Effector memory CD4-positive, alpha-beta T cell (primary cell): ENCODE measurements around the gene SFN.
"Not testable (repeated sequence)": the region's sequence is repeated elsewhere in the genome, so short reads cannot be mapped to it uniquely, and the experiment has no call there.

ENCODE experiments used
- DNase-seq, 3 donors: peaks; one replicate each; pipeline ENCODE4 v3.0.0-alpha.2; 2020
- H3K27ac ChIP-seq: 2 replicates; pipeline ENCODE4 v1.7.0; 2013; ENCODE audit warnings: mild to moderate bottlenecking, low read length, moderate library complexity; ENCODE audit not compliant: insufficient read depth, poor library complexity, severe bottlenecking
- H3K27me3 ChIP-seq: replicated peaks from 2 replicates; pipeline ENCODE4 v1.7.0; 2013; ENCODE audit warnings: mild to moderate bottlenecking, low read length; ENCODE audit not compliant: insufficient read depth, control insufficient read depth, poor library complexity, severe bottlenecking
- H3K36me3 ChIP-seq: 2 replicates; pipeline ENCODE4 v1.7.0; 2013; ENCODE audit warnings: mild to moderate bottlenecking, low read length, moderate library complexity; ENCODE audit not compliant: control insufficient read depth, insufficient read depth
- H3K4me1 ChIP-seq: 2 replicates; pipeline ENCODE4 v1.7.0; 2013; ENCODE audit warnings: low read length, mild to moderate bottlenecking; ENCODE audit not compliant: control insufficient read depth, insufficient read depth, poor library complexity, severe bottlenecking
- H3K4me3 ChIP-seq: 2 replicates; pipeline ENCODE4 v1.7.0; 2013; ENCODE audit warnings: low read length, low read depth, mild to moderate bottlenecking; ENCODE audit not compliant: insufficient read depth, poor library complexity, severe bottlenecking
- H3K9me3 ChIP-seq: 2 replicates; pipeline ENCODE4 v1.7.0; 2013; ENCODE audit warnings: mild to moderate bottlenecking, low read length, moderate library complexity; ENCODE audit not compliant: control insufficient read depth

SFN gene

DNA sequence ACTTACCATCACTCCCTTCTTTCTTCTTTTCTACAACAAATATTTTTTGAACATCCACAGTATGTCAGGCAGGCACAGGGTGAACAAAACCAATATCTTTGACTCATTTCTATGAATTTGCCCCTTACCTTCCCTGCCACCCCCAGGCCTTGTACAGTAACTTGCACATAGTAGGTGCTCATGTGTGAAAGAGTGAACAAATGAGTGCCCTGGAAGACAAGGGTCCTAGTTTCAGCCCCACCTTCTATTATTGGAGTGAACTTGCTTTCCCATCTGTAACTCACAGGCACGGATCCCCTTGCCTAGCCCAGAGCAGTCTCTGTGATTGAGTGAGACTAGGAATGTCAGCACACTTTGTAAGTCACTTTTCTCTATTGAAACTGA, 23.6 kb upstream of the SFN start:
- peaks cover 47% of the 10 kb centered on the region for H3K36me3 ChIP-seq
- H3K9me3 ChIP-seq = no peaks in the 10 kb centered on the region
- DNase-seq = no peak
- H3K27me3 ChIP-seq = no peaks in the 10 kb centered on the region
- H3K4me1 ChIP-seq = peaks cover 28% of the 10 kb centered on the region
- H3K27ac ChIP-seq = peak overlapping the region; percentile 86
- H3K4me3 ChIP-seq = no peak overlapping the region

DNA sequence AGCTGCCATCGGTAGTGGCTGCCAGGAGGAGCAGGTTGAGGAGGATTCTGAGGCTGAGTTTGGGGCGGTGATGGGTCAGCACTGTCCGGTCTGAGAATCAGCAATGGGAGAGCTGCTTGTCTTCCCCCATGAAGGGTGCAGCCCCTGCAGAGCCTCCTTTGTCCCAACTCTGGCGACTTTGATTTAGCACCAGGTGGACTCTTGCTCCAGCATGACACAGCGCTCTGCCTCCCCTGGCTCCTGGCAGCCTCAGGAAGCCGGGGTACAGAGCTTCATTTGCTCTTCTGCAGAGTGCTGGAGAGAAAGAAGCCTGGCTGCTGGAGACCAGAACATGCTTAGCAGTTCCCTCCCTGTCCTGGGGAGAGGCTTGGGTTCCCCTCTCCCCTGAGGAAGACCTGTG, 23.2 kb upstream of the SFN start:
- DNase-seq = no peak
- H3K27ac ChIP-seq = peak overlapping the region; percentile 86
- no peaks in the 10 kb centered on the region for H3K9me3 ChIP-seq
- no peaks in the 10 kb centered on the region for H3K27me3 ChIP-seq
- H3K36me3 ChIP-seq = peaks cover 47% of the 10 kb centered on the region
- peaks cover 23% of the 10 kb centered on the region for H3K4me1 ChIP-seq
- H3K4me3 ChIP-seq = no peak overlapping the region

DNA sequence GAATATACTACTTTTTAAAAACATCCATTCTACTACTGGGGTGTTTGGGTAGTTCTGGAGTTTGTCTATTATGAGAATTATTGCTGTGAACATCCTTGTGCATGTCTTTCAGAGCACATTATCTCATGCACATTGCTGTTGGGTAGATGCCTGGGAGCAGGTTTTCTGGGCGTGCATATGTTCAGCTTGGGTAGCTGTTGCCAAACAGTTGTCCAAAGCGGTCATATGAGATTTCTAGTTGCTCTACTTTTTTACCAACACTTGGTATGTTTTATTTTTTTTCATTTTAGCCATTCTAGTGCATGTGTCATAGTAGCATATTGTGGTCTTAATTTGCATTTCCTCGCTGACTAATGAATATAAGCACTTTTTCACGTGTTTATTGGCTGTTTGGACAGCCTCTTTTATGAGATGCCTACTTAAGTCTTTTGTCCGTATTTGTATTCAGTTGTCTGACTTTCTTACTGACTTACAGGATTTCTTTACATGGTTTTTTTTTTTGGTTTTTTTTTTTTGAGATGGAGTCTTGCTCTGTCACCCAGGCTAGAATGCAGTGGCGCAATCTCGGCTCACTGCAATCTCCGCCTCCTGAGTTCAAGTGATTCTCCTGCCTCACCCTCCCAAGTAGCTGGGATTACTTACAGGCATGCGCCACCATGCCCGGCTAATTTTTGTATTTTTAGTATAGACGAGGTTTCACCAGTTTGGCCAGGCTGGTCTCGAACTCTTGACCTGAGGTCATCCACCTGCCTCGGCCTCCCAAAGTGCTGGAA, 18.3 kb upstream of the SFN start:
- Histone ChIP-seq H3K4me1 (peaks cover 3% of the 10 kb centered on the region), H3K4me3 (no peak overlapping the region), H3K36me3 (peaks cover 62% of the 10 kb centered on the region), H3K27me3 (no peaks in the 10 kb centered on the region), H3K27ac (no peak overlapping the region), H3K9me3 (no peaks in the 10 kb centered on the region)
- no peak for DNase-seq

DNA sequence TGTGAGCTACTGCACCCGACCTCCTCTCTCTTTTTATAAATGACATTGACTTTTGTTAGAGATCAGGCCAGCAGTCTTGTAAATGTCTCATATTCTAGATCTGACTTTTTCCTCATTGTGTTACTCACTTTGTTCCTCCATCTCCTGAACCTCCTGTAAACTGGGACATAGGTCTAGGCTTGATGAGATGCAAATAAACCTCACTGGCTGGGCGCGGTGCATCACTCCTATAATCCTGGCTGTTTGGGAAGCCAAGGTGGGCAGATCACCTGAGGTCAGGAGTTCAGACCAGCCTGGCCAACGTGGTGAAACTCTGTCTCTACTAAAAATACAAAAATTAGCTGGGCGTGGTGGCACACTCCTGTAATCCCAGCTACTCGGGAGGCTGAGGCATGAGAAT, 15.1 kb upstream of the SFN start:
- not testable (repeated sequence) for H3K4me3 ChIP-seq, H3K27me3 ChIP-seq, DNase-seq, H3K4me1 ChIP-seq, H3K9me3 ChIP-seq, H3K27ac ChIP-seq
- peaks cover 75% of the 10 kb centered on the region for H3K36me3 ChIP-seq

DNA sequence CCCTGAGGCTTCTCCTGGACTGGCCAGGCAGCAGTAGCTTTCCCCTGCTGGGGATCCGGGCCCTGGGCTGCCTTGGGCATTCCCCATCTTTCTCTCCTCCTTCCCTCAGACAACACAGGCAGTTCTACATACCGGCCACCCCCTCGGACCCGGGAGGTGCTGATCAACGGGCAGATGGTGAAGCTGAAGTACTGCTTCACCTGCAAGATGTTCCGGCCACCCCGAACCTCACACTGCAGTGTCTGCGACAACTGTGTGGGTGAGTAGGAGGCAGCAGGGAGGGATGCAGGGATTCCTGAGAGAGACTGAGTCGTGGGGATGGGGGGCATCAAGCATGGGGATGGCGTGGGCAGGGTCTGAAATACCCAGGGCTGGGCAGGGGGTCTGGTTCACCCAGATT, 14.4 kb upstream of the SFN start:
- no peaks in the 10 kb centered on the region for H3K4me1 ChIP-seq
- no peaks in the 10 kb centered on the region for H3K9me3 ChIP-seq
- no peaks in the 10 kb centered on the region for H3K27me3 ChIP-seq
- H3K27ac ChIP-seq = no peak overlapping the region
- no peak for DNase-seq
- peaks cover 75% of the 10 kb centered on the region for H3K36me3 ChIP-seq
- no peak overlapping the region for H3K4me3 ChIP-seq

DNA sequence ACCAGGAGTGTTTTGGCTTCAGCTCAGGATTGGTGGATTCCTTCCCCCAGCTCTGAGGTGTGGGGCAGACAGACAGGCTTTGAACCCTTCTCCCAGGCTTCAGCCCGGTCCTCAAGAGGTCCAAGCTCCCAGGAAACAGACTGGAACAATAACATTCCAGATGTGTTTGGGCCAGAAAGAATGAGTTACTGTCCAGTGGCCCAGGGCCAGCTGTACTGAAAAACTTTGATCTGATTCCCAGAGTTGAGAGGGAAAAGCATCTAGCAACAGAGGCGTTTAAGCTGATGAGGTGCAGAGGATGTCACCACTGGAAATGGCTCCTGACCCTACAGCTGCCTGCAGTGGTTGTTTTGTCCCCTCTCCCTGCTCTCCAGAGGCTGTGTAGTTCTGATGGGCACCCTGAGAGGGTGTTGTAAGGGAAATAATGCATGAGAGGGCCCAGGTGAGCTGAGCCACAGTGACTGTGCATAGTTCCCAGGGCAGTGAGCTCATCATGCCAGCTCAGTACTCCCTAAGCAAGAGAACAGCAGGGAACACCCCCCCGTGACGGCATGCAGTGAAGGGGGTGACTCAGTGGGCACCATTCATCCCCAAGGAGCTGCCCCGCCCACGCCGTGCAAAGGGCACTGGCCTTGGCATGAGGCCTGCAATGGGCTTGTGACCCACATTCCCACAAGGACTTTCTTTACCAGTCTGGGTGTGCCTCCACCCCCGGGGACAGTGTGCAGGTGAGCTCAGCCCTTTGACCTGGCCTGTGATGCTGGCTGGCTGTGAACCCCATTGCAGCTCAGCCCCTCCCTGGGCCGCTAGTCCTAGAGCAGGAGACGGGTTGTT, 13.8 kb upstream of the SFN start:
- Histone ChIP-seq H3K4me1 (no peaks in the 10 kb centered on the region), H3K36me3 (peaks cover 77% of the 10 kb centered on the region), H3K27me3 (no peaks in the 10 kb centered on the region), H3K27ac (no peak overlapping the region), H3K9me3 (no peaks in the 10 kb centered on the region), H3K4me3 (no peak overlapping the region)
- DNase-seq = no peak

DNA sequence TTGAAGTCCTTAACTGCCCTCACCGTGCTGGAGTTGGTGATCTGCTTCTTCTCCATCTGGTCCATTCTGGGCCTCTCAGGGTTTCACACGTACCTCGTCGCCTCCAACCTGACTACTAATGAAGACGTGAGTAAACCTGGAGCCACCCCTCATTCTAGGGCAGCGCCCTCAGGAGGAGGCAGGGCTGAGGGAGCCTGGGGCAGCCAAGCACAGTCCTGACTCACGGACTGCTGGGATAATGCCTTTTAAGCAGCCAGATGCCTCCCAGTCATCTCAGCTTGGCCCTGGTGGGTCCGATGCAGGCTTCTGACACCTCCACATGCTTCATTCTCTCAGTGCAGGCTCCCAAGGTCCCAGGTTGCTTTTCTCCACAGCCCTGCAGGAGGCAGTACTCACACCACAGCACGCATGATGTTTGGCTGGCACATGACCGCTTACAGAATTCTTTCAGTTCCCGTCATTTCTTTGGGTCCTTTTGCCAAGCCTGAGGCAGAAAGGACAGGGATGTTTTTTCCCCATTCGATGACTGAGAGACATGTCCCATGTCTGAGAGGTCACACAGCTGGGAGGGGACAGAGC, 11.8 kb upstream of the SFN start:
- H3K36me3 ChIP-seq = peaks cover 89% of the 10 kb centered on the region
- H3K27me3 ChIP-seq = no peaks in the 10 kb centered on the region
- H3K4me3 ChIP-seq = no peak overlapping the region
- H3K27ac ChIP-seq = no peak overlapping the region
- H3K9me3 ChIP-seq = no peaks in the 10 kb centered on the region
- no peaks in the 10 kb centered on the region for H3K4me1 ChIP-seq
- no peak for DNase-seq

DNA sequence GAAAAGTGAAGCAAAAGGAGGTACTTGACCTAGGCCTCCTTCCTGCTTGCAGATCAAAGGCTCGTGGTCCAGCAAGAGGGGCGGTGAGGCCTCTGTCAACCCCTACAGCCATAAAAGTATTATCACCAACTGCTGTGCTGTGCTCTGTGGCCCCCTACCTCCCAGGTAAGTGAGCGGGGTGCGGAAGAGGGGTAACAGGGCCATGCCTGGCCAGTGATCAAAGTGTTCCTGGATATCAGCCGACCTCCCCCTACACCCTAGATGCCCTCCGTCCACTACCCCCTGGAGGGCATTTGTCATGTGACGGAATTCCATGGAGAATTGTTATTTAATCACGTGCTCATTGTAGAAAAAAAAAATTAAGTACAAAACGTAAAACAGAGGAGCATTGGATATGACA, 10.2 kb upstream of the SFN start:
- Histone ChIP-seq H3K36me3 (peaks cover 99% of the 10 kb centered on the region), H3K9me3 (no peaks in the 10 kb centered on the region), H3K4me3 (no peak overlapping the region), H3K27me3 (no peaks in the 10 kb centered on the region), H3K4me1 (no peaks in the 10 kb centered on the region), H3K27ac (no peak overlapping the region)
- no peak for DNase-seq

DNA sequence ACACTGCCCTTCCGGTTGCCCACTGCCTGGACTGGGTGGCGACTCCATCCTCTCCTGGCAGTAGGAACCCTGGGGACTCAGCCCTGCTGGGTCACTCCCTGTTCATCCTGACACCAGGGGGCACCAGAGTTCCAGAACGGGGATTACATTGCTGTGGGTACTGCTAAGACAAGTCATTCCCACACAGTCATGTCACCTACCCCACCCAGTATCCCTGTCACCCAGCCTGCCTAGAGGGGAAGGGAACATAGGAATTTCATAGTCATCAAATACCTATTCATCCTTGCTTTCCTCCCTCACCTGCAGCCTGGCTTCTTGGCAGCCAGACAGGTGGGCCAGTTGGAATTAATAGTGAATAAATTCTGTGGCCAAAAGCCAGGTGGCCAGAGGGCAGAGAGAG, 9.8 kb upstream of the SFN start:
- DNase-seq = peak; percentile 57 to 68 (median 58)
- Histone ChIP-seq H3K9me3 (no peaks in the 10 kb centered on the region), H3K36me3 (peaks cover 96% of the 10 kb centered on the region), H3K4me1 (no peaks in the 10 kb centered on the region), H3K4me3 (no peak overlapping the region), H3K27ac (no peak overlapping the region), H3K27me3 (no peaks in the 10 kb centered on the region)

DNA sequence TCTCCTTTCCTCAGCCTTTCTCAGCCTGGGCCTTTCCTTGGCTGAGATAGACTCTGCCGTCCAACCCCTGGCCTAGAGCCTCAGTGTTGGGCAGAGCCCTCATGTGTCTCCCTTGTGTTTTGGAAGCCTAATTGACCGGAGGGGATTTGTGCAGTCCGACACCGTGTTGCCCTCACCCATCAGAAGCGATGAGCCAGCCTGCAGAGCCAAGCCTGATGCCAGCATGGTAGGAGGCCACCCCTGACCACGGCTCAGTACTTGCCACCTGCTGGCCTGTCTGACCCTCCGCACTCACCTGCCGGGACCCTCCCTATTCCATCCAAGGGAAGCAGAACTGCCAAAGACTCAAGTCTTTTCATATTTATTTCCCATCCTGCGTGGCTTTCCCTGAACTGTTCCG, 9.3 kb upstream of the SFN start:
- DNase-seq = no peak
- Histone ChIP-seq H3K27ac (no peak overlapping the region), H3K36me3 (peaks cover 91% of the 10 kb centered on the region), H3K27me3 (no peaks in the 10 kb centered on the region), H3K4me3 (no peak overlapping the region), H3K4me1 (no peaks in the 10 kb centered on the region), H3K9me3 (no peaks in the 10 kb centered on the region)
